Fibroblast of lung (primary cell): ENCODE data around the gene GLCCI1. TPM values are rescaled to one million over a fixed set of nuclear protein-coding genes. Genes with fewer than 3 reads are reported as not detected.

Experiments
- DNase-seq, 2 donors: peaks; one replicate each; pipeline versions ENCODE4 v3.0.0 to v3.0.0-alpha.2; 2010; ENCODE audit warnings: low read depth in 2 of 2
- H2AFZ ChIP-seq: 2 replicates; pipeline ENCODE4 v1.5.1; 2012; ENCODE audit warnings: low read length, control low read depth, inconsistent platforms
- H3K27ac ChIP-seq: 2 replicates; pipeline ENCODE4 v1.5.1; 2011; ENCODE audit warnings: low read length, control low read depth; ENCODE audit not compliant: insufficient read depth
- H3K27me3 ChIP-seq: 2 replicates; pipeline ENCODE4 v1.5.1; 2011; ENCODE audit warnings: mild to moderate bottlenecking, low read length; ENCODE audit not compliant: control insufficient read depth, insufficient read depth
- H3K36me3 ChIP-seq: 2 replicates; pipeline ENCODE4 v1.5.1; 2011; ENCODE audit warnings: low read length; ENCODE audit not compliant: control insufficient read depth, insufficient read depth
- H3K4me1 ChIP-seq: 2 replicates; pipeline ENCODE4 v1.5.1; 2011; ENCODE audit warnings: low read length; ENCODE audit not compliant: control insufficient read depth, insufficient read depth; ENCODE audit errors: extremely low read depth
- H3K4me2 ChIP-seq: 2 replicates; pipeline ENCODE4 v1.5.1; 2011; ENCODE audit warnings: low read length, control low read depth; ENCODE audit not compliant: insufficient read depth; ENCODE audit errors: extremely low read depth
- H3K4me3 ChIP-seq, 4 experiments: fragments of 200-600 bp in 1 of 4; sonication (generic) in 1 of 4; replicated peaks in 1 of 4; 2 replicates each; pipeline ENCODE4 v1.5.1; 2011 to 2016; ENCODE audit warnings: low read length in 4 of 4, low read depth in 3 of 4, mild to moderate bottlenecking in 3 of 4, control low read depth in 2 of 4, inconsistent platforms in 1 of 4, mixed read lengths in 1 of 4; ENCODE audit not compliant: insufficient read depth in 1 of 4; ENCODE audit errors: control extremely low read depth in 1 of 4
- H3K79me2 ChIP-seq: 2 replicates; pipeline ENCODE4 v1.5.1; 2012; ENCODE audit warnings: mild to moderate bottlenecking, low read length, inconsistent platforms; ENCODE audit not compliant: control insufficient read depth, insufficient read depth
- H3K9ac ChIP-seq: 2 replicates; pipeline ENCODE4 v1.5.1; 2011; ENCODE audit warnings: mild to moderate bottlenecking, low read length, control low read depth; ENCODE audit not compliant: insufficient read depth
- H3K9me3 ChIP-seq: 2 replicates; pipeline ENCODE4 v1.5.1; 2012; ENCODE audit warnings: low read depth, low read length; ENCODE audit not compliant: control insufficient read depth, insufficient read depth
- H4K20me1 ChIP-seq: 2 replicates; pipeline ENCODE4 v1.5.1; 2011; ENCODE audit warnings: low read length; ENCODE audit not compliant: control insufficient read depth, insufficient read depth; ENCODE audit errors: extremely low read depth
- CTCF ChIP-seq, 2 donors: IDR thresholded peaks in 1 of 2; conservative IDR thresholded peaks in 1 of 2; 1 replicate in 1 of 2; 2 replicates in 1 of 2; pipeline ENCODE4 v1.5.1; 2011 to 2012; ENCODE audit warnings: low read length in 2 of 2, control low read depth in 1 of 2, inconsistent platforms in 1 of 2, low read depth in 1 of 2, mild to moderate bottlenecking in 1 of 2
- EZH2 ChIP-seq: IDR thresholded peaks from 2 replicates; pipeline ENCODE4 v1.5.1; 2012; ENCODE audit warnings: low read length, control low read depth, mild to moderate bottlenecking; ENCODE audit errors: missing control alignments
- polyA plus RNA-seq, 2 donors: library from polyadenylated mRNA; depleted of rRNA in 1 of 2; stranded (reverse) in 1 of 2; unstranded in 1 of 2; fragments of >200 nt; gene quantifications; 2 replicates each; pipeline ENCODE4 v1.2.1, GENCODE V29; 2011 to 2012; ENCODE audit warnings: missing spikeins in 1 of 2
- total RNA-seq: library from RNA; depleted of rRNA; stranded (reverse); fragments of >200 nt; gene quantifications from 2 replicates; pipeline ENCODE4 v1.2.1, GENCODE V29; 2014

Gene GLCCI1
- total and polyA plus RNA-seq, 2 donors (not counting 1 experiment from before 2014, with no cell fraction given) = 4.4 to 8.3 TPM

DNA sequence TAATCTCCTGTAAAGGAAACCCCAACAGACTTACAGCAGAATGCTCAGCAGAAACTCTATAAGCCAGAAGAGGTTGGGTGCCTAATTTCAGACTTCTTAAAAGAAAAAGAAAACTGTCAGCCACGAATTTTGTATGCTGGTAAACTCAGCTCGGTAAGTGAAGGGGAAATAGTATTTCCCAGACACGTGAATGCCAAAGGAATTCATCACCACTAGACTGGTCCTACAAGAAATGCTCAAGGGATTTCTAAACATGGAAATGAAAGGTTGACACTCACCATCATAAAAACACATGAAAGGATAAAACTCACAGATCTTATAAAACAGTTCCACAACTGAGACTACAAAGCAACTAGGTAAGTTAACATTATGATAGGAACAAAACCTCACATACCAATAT is 68.6 kb downstream of the GLCCI1 start:
- Histone ChIP-seq H2AFZ (no peak overlapping the region), H3K27ac (no peak overlapping the region), H3K9ac (no peak overlapping the region), H3K4me1 (no peaks in the 10 kb centered on the region), H3K9me3 (no peaks in the 10 kb centered on the region), H3K27me3 (no peaks in the 10 kb centered on the region), H3K79me2 (no peaks in the 10 kb centered on the region), H3K36me3 (no peaks in the 10 kb centered on the region), H4K20me1 (no peaks in the 10 kb centered on the region), H3K4me3 (no peak overlapping the region), H3K4me2 (no peak overlapping the region)
- DNase-seq = peak in 1 of 2 donors; percentile 36
- TF ChIP-seq CTCF (conservative IDR thresholded peaks at IDR 0.05 in 1 of 2, IDR thresholded peaks at IDR 0.05 in 1 of 2; ENCODE audit: low read depth in 1 of 2, low read length in 2 of 2) (no peak), EZH2 (no peak)

GRCh38 chr7:8040768-8041369 is 72.3 kb downstream of the GLCCI1 start:
- no peaks in the 10 kb centered on the region for H3K4me1 ChIP-seq
- H2AFZ ChIP-seq = no peak overlapping the region
- no peaks in the 10 kb centered on the region for H3K9me3 ChIP-seq
- H3K79me2 ChIP-seq = no peaks in the 10 kb centered on the region
- H4K20me1 ChIP-seq = no peaks in the 10 kb centered on the region
- DNase-seq = no peak
- TF ChIP-seq CTCF (conservative IDR thresholded peaks at IDR 0.05 in 1 of 2, IDR thresholded peaks at IDR 0.05 in 1 of 2; ENCODE audit: low read depth in 1 of 2, low read length in 2 of 2) = no peak
- no peak for TF ChIP-seq EZH2
- H3K36me3 ChIP-seq = no peaks in the 10 kb centered on the region
- H3K4me2 ChIP-seq = no peak overlapping the region
- H3K4me3 ChIP-seq = no peak overlapping the region
- no peak overlapping the region for H3K27ac ChIP-seq
- no peak overlapping the region for H3K9ac ChIP-seq
- no peaks in the 10 kb centered on the region for H3K27me3 ChIP-seq

GRCh38 chr7:8042796-8043535 is 74.4 kb downstream of the GLCCI1 start:
- no peaks in the 10 kb centered on the region for H3K9me3 ChIP-seq
- no peak overlapping the region for H3K27ac ChIP-seq
- peak; percentile 69 to 78 for DNase-seq
- H3K36me3 ChIP-seq = no peaks in the 10 kb centered on the region
- no peak overlapping the region for H2AFZ ChIP-seq
- no peaks in the 10 kb centered on the region for H3K79me2 ChIP-seq
- no peak overlapping the region for H3K4me3 ChIP-seq
- H4K20me1 ChIP-seq = no peaks in the 10 kb centered on the region
- H3K4me1 ChIP-seq = no peaks in the 10 kb centered on the region
- TF ChIP-seq EZH2 = no peak
- TF ChIP-seq CTCF (conservative IDR thresholded peaks at IDR 0.05 in 1 of 2, IDR thresholded peaks at IDR 0.05 in 1 of 2; ENCODE audit: low read depth in 1 of 2, low read length in 2 of 2) = no peak
- no peak overlapping the region for H3K9ac ChIP-seq
- H3K27me3 ChIP-seq = no peaks in the 10 kb centered on the region
- no peak overlapping the region for H3K4me2 ChIP-seq
